ENCODE measurements around the gene SYCE1L. TPM values are rescaled to one million over a fixed set of nuclear protein-coding genes. Genes with fewer than 3 reads are reported as not detected.

Gene SYCE1L
- total and polyA plus RNA-seq, 9 of the 15 experiments (the other 6 are each of a cell fraction or from before 2014, with no cell fraction given): 0.54 to 2.7 (median 1.1) TPM; not detected in 5

DNA sequence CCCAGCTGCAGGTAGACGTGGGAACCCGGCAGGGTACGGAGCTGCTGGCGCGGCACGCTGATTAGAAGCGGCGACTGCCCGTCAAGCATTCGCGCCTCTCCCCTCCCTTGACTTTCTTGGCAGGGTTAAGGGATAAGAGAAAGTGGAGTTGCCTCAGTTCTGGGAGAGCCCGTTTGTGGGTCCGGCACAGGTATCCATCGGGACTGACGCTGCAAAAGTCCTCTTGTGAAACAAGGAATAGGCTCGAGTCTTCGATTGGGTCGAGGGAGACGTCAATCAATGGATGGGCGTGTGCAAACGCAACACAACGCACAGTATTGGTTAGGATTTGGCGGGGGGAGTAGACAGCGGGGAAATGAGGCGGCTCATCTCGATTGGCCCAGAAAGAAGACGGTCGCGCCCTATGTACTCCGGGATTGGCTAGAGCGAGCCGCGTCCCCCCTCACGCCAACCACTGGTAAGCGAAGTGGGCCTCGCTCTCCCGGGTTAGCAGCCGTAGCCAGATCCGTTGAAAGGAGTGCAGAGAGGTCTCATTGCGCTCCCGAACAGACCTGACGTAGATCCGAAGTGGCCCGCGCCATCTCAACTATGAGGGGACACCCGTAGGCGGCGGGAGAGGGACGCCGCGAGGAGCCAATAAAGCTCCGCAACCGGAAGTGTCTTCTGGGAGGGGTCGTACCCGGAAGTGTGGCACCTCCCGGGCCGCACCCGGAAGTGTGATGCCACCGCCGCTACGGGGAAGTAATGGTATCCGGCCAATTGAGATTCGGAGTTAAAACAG is 8.5 kb upstream of the SYCE1L start, which contains the start of gene MON1B (continued):
- TF ChIP-seq ZNF668 (CRISPR knock-in tag; IDR thresholded peaks at IDR 0.05) (no peak), COPS2 (conservative IDR thresholded peaks at IDR 0.05) (no peak), NRF1 (conservative IDR thresholded peaks at IDR 0.05 in 1 of 2, IDR thresholded peaks at IDR 0.05 in 1 of 2) (peak; percentile 67 to 76), LCOR (CRISPR knock-in tag; IDR thresholded peaks at IDR 0.05) (0 out of 2 replicates have a peak, but pooled peaks have one; percentile 65), NR2C1 (IDR thresholded peaks at IDR 0.05) (peak; percentile 57; the same call in 1 of the 2 replicates), NR2C1 (tag; IDR thresholded peaks at IDR 0.05) (peak; percentile 17), NCOA1 (IDR thresholded peaks at IDR 0.05; ENCODE audit: low read depth) (peak; percentile 79), DACH1 (IDR thresholded peaks at IDR 0.05; ENCODE audit: partially characterized antibody) (no peak), ESRRA (IDR thresholded peaks at IDR 0.05; ENCODE audit: borderline replicate concordance, low read depth) (no peak), NFE2L1 (tag; IDR thresholded peaks at IDR 0.05; ENCODE audit: borderline replicate concordance, low read depth) (no peak), TEAD1 (CRISPR knock-in tag; IDR thresholded peaks at IDR 0.05) (0 out of 4 replicates have a peak, but pooled peaks of 1 of the 2 experiments have one; percentile 26), STAG1 (CRISPR knock-in tag; IDR thresholded peaks at IDR 0.05; ENCODE audit: borderline replicate concordance) (no peak), EGR1 (conservative IDR thresholded peaks at IDR 0.05) (no peak), ZNF551 (CRISPR knock-in tag; IDR thresholded peaks at IDR 0.05) (no peak), CBFB (CRISPR knock-in tag; IDR thresholded peaks at IDR 0.05) (0 out of 2 replicates have a peak, but pooled peaks have one; percentile 21), HNRNPK (IDR thresholded peaks at IDR 0.05; ENCODE audit: low read depth, low read length, poor library complexity, severe bottlenecking) (no peak), NBN (IDR thresholded peaks at IDR 0.05; ENCODE audit: low read depth) (no peak), SUPT5H (IDR thresholded peaks at IDR 0.05) (peak; percentile 82), POLR2A (conservative IDR thresholded peaks at IDR 0.05) (peak; percentile 90)
- TF ChIP-seq, protein P1, sequence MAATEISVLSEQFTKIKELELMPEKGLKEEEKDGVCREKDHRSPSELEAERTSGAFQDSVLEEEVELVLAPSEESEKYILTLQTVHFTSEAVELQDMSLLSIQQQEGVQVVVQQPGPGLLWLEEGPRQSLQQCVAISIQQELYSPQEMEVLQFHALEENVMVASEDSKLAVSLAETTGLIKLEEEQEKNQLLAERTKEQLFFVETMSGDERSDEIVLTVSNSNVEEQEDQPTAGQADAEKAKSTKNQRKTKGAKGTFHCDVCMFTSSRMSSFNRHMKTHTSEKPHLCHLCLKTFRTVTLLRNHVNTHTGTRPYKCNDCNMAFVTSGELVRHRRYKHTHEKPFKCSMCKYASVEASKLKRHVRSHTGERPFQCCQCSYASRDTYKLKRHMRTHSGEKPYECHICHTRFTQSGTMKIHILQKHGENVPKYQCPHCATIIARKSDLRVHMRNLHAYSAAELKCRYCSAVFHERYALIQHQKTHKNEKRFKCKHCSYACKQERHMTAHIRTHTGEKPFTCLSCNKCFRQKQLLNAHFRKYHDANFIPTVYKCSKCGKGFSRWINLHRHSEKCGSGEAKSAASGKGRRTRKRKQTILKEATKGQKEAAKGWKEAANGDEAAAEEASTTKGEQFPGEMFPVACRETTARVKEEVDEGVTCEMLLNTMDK (IDR thresholded peaks at IDR 0.05; ENCODE audit: borderline replicate concordance, insufficient read depth, low read depth, low read length, poor library complexity, severe bottlenecking): no peak
- TF ChIP-seq, protein P2, sequence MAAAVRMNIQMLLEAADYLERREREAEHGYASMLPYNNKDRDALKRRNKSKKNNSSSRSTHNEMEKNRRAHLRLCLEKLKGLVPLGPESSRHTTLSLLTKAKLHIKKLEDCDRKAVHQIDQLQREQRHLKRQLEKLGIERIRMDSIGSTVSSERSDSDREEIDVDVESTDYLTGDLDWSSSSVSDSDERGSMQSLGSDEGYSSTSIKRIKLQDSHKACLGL (CRISPR knock-in tag; IDR thresholded peaks at IDR 0.05; ENCODE audit: borderline replicate concordance, poor library complexity, severe bottlenecking): no peak
- TF ChIP-seq, protein P3, sequence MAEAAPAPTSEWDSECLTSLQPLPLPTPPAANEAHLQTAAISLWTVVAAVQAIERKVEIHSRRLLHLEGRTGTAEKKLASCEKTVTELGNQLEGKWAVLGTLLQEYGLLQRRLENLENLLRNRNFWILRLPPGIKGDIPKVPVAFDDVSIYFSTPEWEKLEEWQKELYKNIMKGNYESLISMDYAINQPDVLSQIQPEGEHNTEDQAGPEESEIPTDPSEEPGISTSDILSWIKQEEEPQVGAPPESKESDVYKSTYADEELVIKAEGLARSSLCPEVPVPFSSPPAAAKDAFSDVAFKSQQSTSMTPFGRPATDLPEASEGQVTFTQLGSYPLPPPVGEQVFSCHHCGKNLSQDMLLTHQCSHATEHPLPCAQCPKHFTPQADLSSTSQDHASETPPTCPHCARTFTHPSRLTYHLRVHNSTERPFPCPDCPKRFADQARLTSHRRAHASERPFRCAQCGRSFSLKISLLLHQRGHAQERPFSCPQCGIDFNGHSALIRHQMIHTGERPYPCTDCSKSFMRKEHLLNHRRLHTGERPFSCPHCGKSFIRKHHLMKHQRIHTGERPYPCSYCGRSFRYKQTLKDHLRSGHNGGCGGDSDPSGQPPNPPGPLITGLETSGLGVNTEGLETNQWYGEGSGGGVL (CRISPR knock-in tag; IDR thresholded peaks at IDR 0.05): no peak
- TF ChIP-seq, protein P4, sequence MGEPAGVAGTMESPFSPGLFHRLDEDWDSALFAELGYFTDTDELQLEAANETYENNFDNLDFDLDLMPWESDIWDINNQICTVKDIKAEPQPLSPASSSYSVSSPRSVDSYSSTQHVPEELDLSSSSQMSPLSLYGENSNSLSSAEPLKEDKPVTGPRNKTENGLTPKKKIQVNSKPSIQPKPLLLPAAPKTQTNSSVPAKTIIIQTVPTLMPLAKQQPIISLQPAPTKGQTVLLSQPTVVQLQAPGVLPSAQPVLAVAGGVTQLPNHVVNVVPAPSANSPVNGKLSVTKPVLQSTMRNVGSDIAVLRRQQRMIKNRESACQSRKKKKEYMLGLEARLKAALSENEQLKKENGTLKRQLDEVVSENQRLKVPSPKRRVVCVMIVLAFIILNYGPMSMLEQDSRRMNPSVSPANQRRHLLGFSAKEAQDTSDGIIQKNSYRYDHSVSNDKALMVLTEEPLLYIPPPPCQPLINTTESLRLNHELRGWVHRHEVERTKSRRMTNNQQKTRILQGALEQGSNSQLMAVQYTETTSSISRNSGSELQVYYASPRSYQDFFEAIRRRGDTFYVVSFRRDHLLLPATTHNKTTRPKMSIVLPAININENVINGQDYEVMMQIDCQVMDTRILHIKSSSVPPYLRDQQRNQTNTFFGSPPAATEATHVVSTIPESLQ (CRISPR knock-in tag; IDR thresholded peaks at IDR 0.05): no peak

All from K562 (cell line).